ENCODE data around the gene ESPNL.

Gene ESPNL

DNA sequence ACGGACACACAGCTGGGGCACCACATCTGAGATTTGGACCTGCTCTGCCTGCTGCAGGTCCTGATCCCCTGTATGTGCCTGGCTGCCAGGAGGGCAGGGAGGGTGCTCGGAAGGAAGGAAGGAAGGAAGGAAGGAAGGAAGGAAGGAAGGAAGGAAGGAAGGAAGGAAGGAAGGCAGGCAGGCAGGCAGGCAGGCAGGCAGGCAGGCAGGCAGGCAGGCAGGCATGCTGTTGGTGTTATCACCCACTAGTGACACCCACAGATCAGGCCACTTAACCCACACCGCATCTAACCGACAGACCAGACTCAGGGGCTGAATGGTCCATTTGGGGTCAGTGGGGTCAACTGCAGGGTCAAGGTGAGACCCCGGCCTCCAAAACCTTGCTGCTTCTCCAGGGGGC is 44.1 kb downstream of the ESPNL start:
- no peak for DNase-seq

DNA sequence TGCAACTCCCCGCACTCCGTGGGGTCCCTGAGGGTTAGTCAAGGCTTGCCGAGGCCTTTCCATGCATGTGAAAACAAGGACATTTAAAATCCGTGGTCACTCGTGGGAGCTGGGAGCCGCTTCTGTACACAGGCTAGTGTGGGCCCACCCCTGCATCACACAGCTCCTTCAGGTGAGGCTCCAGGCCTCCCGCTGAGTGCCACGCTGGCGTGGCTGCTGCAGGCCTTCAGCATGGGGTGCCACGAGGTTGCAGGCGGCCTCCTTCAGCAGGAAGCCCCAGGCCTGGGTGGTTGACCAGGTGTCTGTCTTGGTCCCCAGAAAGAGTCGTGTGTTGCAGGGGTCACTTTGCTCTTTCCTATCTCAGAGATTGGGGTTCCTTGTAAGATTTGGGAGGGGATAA is 44.9 kb downstream of the ESPNL start:
- no peak for DNase-seq

- no peak for DNase-seq
These were observed 45.7 kb downstream of the ESPNL start for GRCh38 chr2:238145851-238146250.

DNA sequence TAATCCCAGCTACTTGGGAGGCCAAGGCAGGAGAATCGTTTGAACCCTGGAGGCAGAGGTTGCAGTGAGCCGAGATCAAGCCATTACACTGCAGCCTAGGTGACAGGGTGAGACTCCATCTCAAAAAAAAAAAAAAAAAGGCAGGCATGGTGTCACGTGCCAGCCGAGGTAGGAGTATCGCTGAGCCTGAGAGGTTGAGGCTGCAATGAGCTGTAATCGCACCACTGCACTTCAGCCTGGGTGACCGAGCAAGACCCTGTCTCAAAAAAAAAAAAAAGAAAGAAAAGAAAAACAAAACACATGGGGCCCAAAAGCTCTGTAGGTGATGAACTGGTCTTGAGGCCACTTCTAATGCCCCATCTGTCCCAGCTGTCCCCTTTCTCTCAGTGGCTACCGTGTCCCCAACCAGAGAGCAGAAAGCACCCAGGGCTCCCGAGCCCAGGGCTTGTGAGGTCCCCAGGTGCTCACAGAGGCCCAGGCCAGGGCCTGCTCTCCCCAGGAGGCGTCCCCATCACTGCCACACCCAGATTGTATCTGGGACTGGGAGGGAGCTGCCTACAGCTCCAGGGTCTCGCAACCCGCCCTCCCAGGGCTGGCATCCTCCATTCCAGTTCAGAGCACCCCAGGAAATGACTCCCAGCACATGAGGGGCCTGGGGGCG is 46.9 kb downstream of the ESPNL start:
- no peak for DNase-seq

DNA sequence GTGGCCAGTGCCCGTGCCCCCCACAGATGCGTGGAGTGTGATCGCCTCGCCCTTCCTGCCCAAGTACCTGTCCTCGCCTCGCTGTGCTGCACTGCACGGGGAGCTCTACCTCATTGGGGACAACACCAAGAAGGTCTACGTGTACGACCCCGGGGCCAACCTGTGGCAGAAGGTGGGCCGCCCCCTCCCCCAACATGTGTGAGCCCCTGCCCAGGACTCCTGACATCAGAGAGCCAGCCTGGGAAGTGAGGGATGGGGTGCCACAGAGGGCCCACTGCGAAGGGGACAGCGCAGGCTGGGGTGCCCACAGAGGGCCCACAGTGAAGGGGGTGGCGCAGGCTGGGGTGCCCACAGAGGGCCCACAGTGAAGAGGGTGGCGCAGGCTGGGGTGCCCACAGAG is 48.8 kb downstream of the ESPNL start:
- no peak for DNase-seq

DNA sequence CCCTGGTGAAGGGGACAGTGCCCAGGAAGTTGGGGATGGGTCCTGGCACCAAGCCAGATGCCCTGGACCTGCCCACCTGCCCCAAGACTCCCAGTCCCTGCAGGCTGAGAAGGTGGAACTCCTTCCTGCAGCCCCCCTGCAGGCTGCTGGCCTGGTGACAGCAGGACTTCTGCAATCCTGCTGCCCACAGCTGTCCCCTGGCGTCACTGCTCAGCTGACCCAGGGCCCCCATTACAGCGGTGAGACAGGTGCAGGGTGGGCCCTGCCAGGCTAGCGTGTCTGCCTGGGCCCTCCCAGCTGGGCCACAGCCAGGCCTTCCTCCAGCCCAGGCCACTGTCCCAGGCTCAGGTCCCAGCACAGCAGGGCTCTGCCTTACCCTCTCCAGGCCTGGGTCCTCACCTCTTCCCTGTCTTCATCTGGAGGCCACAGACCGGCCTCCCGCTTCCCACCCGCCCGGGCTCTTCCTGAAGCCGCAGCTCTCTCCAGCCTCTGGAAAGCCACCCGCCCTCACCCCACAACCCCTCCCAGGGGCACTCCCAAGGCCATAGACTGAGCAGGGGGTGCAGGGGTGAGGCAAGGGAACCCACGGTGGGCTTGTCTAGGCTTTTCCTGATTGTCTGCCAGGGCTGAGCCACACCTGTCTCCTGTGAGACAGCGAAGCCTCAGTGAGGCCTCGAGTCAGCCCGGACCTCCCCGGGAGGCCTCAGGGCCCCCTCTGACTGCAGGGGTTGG is 49.9 kb downstream of the ESPNL start:
- no peak for DNase-seq

DNA sequence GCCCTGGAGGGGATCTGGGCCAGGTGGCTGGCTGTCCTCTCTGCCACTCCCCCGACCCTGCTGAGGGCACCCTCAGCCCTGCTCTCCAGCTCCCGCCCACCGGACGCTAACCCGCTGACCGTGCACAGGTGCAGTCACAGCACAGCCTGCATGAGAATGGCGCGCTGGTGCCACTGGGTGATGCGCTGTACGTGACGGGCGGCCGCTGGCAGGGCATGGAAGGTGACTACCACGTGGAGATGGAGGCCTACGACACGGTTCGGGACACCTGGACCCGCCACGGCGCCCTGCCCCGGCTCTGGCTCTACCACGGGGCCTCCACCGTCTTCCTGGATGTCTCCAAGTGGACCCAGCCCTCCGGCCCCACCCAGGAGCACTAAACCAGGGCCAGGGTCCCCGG is 50.5 kb downstream of the ESPNL start:
- no peak for DNase-seq

- no peak for DNase-seq
These were observed 51.1 kb downstream of the ESPNL start for GRCh38 chr2:238151205-238151604.

- no peak for DNase-seq
These were observed 51.6 kb downstream of the ESPNL start for GRCh38 chr2:238151628-238152235.

- no peak for DNase-seq
These were observed 52.9 kb downstream of the ESPNL start for GRCh38 chr2:238152771-238153688.

DNA sequence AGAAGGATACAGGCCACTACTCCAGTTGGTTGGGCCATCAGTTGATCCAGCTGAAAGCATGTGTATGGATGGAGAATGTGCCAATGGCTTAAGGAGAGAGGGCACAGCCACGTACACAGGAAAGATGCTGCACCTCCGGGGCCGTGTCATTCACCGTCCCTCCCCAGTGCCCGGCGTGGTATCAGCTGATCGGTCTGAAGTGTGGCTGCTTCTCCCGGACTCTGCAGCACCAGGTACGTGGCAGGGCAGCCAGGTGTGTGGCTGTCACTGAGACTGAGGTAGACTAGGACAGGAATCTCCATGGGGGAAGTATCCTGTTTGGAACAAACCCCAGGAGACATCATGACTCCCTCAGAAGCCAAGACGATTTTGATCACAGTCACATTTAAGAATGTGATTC is 54.4 kb downstream of the ESPNL start:
- no peak for DNase-seq

- DNase-seq, result no peak
These were observed 55.1 kb downstream of the ESPNL start for GRCh38 chr2:238155051-238155760.

GRCh38 chr2:238155761-238156694 is 55.9 kb downstream of the ESPNL start:
- DNase-seq, result no peak

- no peak for DNase-seq
These were observed 57.4 kb downstream of the ESPNL start for GRCh38 chr2:238157506-238158017.

DNA sequence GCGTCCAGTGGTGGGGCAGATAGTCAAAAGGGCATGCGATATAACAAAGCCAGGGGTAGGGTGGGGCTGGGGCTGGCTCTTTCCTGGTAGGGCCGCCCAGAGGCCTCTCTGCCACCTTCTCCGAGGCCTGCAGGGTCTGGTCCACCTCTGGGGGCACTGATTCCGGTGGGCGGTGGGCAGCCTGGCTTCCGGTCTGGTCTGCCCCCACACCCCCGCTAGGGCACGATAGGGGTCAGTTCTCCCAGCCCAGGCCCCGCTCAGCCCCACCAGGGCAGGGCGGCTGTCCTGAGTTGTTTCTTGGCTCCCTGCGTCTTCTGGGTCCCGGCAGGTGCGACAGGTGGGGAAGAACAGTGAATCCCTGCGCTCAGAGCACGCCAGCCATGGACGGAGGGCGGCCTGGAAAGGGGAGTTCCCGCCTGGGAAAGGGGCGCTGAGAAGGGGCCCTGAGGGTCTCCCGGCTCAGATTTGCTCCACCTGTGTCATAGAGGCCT is 57.9 kb downstream of the ESPNL start:
- no peak for DNase-seq

DNA sequence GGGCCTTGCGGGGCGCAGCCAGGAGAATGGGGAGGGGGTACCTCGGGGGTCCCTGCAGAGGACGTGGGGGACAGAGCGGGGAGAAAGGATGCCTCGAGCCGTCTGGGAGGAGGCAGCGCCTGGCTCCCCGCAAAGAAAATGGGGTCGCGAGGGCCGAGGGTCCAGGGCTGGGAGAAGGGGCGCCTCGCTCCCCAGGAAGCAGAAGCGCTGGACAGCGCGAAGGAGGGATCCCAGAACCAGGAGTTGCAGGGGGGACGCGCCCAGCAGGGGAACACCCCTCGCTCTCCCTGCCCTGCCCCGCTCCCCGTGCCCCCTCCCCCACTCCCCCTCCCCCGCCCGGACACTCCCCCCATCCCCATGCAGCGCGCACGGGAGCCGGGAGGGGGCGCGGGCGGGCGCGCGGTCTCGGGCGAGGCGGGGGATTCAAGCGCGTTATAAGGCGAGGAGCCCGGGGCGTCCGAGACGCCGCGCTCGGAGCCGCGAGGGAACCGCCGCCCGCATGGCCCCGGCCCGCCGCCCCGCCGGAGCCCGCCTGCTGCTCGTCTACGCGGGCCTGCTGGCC is 58.5 kb downstream of the ESPNL start, which contains the start of gene ERFE:
Gene ERFE (plus strand): TSS at position 462 of the 562 bp plus-strand sequence. CDS start 38 bp downstream, at position 500.
- peak; percentile 81 for DNase-seq

- peak; percentile 54 for DNase-seq
These were observed 59.0 kb downstream of the ESPNL start for GRCh38 chr2:238159071-238159539.

GRCh38 chr2:238159661-238160205 is 59.6 kb downstream of the ESPNL start:
- DNase-seq, result peak; percentile 66

DNA sequence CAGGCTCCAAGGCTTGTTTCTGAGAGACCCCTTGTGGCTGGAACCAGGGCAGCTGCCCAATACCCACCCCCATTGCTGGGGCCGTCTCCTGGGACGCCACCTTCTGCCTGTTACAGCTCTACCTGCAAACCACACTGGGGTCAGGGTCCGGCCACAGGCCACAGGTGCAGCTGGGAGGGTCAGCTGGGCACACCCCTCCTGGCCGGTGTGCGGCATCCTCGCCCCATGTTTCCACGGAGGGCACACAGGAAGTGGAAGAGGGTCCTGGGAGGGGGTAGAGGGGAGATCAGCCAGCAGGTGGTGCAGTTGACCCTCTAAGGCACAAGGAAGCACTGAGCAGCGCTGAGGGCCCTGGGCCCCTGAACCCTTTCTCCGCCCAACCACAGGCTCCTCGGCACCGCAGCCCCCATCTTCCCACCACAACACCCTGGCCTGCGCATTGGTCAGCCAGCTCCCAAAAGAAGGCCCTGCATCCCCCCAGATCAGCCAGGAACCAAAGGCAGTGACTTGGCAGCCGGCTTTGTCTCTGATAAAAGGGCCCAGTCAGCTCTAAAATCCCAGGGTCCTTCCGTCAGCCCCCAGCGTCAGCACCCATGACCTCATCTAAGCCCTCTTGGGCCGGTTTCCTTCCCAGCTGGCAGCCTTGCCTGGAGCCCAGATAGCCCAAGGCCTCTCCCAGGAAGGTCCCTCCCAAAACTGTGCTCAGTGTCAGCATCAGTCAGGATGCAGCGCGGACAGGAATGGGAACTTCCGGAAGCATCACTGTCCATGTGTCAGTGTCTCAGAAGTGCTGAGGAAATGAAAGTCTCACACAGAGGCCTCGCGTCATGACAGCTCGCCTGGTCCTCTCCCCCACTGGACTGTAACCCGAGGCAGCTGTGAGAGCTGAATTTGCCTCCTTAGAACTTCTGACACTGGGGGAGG is 60.3 kb downstream of the ESPNL start:
- DNase-seq, result peak; percentile 87

Measured in NCI-H82 (cell line).